Panc1 (cell line): ENCODE measurements around the gene CDKAL1. TPM values are rescaled to one million over a fixed set of nuclear protein-coding genes. Genes with fewer than 3 reads are reported as not detected.

Experiments
- ATAC-seq: fragments of 200-7000 bp; cut with Tn5 transposase; 2 replicates; pipeline ENCODE4 v1.9.1; 2020; ENCODE audit warnings: mild to moderate bottlenecking, moderate library complexity
- BruUV-seq: library from RNA; stranded (reverse); fragments of 400-500 nt; replicated peaks from 2 replicates; lab custom pipeline; 2021; lab: Mats Ljungman, UMichigan
- CTCF ChIA-PET: fragments of 300-600 bp; sonication (Branson Sonifier 250); formaldehyde crosslinking; loops from one replicate; lab custom pipeline; 2022; ENCODE audit warnings: antibody characterized with exemption; lab: Charles Lee
- POLR2A ChIA-PET: fragments of 300-600 bp; sonication (Branson Sonifier 250); formaldehyde crosslinking; loops from one replicate; lab custom pipeline; 2022; ENCODE audit warnings: antibody characterized with exemption; lab: Charles Lee
- DNase-seq: peaks from one replicate; pipeline ENCODE4 v3.0.0-alpha.2; 2010; ENCODE audit warnings: low read depth, low spot score
- H3K27ac ChIP-seq: 2 replicates; pipeline ENCODE4 v1.5.1; 2011; ENCODE audit warnings: mild to moderate bottlenecking, low read length, inconsistent platforms
- H3K27me3 ChIP-seq: fragments of 200-500 bp; sonication (Bioruptor generic); 2 replicates; pipeline ENCODE4 v1.6.0; 2014; ENCODE audit warnings: low read length, inconsistent platforms; ENCODE audit not compliant: control insufficient read depth, insufficient read depth
- H3K36me3 ChIP-seq: fragments of 200-500 bp; sonication (Bioruptor generic); 2 replicates; pipeline ENCODE4 v1.5.1; 2014; ENCODE audit warnings: inconsistent platforms, mild to moderate bottlenecking, low read length, moderate library complexity; ENCODE audit not compliant: control insufficient read depth, insufficient read depth
- H3K4me1 ChIP-seq: 2 replicates; pipeline ENCODE4 v1.5.1; 2011; ENCODE audit warnings: inconsistent platforms, mild to moderate bottlenecking, low read length, moderate library complexity; ENCODE audit not compliant: control insufficient read depth, insufficient read depth
- H3K4me3 ChIP-seq, 2 experiments: 2 replicates each; pipeline ENCODE4 v1.5.1; 2011 to 2012; ENCODE audit warnings: low read depth in 2 of 2, low read length in 2 of 2, mild to moderate bottlenecking in 2 of 2, inconsistent platforms in 1 of 2, moderate library complexity in 1 of 2
- H3K9me3 ChIP-seq: fragments of 200-500 bp; sonication (Bioruptor generic); 2 replicates; pipeline ENCODE4 v1.5.1; 2014; ENCODE audit warnings: low read depth, mild to moderate bottlenecking, inconsistent platforms, low read length, moderate library complexity; ENCODE audit not compliant: control insufficient read depth, insufficient read depth
- CTCF ChIP-seq: fragments of 450-650 bp; IDR thresholded peaks from 2 replicates; pipeline ENCODE4 v1.5.1; 2017; ENCODE audit warnings: mild to moderate bottlenecking
- POLR2AphosphoS5 ChIP-seq: IDR thresholded peaks from 2 replicates; pipeline ENCODE4 v1.6.1; 2012; ENCODE audit warnings: mild to moderate bottlenecking, low read depth, low read length, moderate library complexity
- REST ChIP-seq, 2 experiments: IDR thresholded peaks; 2 replicates each; pipeline ENCODE4 v1.6.1; 2011 to 2012; ENCODE audit warnings: low read depth in 2 of 2, control low read depth in 1 of 2, low read length in 1 of 2, mild to moderate bottlenecking in 1 of 2, moderate library complexity in 1 of 2; ENCODE audit not compliant: insufficient read depth in 1 of 2
- SIN3A ChIP-seq: IDR thresholded peaks from 2 replicates; pipeline ENCODE4 v1.6.1; 2012; ENCODE audit warnings: low read depth, mild to moderate bottlenecking, low read length, moderate library complexity, borderline replicate concordance; ENCODE audit not compliant: insufficient read depth
- TCF7L2 ChIP-seq: IDR thresholded peaks from 2 replicates; pipeline ENCODE4 v1.6.1; 2011; ENCODE audit warnings: mild to moderate bottlenecking, low read depth, low read length, inconsistent platforms
- in situ Hi-C: cut with HindIII; loops from 2 replicates; pipeline ENCODE4 v1.10.0; 2016; ENCODE audit warnings: low sequenced_read_pairs, low pct_unique_long_range_greater_than_20kb
- intact Hi-C: fragments of 100-400 bp; cut with micrococcal nuclease; formaldehyde crosslinking; loops from one replicate; pipeline ENCODE4 v1.10.0; 2022; ENCODE audit not compliant: unreplicated experiment
- total RNA-seq: library from RNA; stranded (reverse); gene quantifications from one replicate; pipeline ENCODE4 v1.2.1, GENCODE V29; 2021; ENCODE audit not compliant: unreplicated experiment

CDKAL1 gene
- total RNA-seq, 1 experiment from 2014 or later = 14.5 TPM

DNA sequence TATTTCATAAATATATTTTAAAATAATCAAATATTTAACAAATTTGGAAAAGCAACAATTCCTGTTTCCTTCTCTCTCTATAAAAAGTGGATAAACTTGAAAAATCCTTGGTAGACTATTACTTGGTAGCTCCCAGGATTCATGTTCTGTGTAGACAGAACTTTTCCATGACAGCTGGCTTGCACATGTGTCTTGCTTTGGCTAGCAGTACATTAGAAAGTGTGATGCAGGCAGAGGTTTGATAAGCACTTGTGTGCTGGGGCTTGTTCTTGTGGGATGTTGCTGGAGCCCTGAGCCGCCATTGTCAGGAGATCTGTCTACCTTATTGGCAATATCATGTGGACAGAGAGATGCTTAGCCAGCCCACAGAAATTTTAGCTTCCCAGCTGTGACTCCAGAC lies 327.2 kb downstream of the CDKAL1 start:
- ChIA-PET POLR2A (interaction anchor here (0.6 kb wide), 1 partner anchor 444 kb away, joined by 7 read pairs; no protein-coding TSS in a partner anchor), CTCF (no interaction called here)
- Histone ChIP-seq H3K27me3 (no peaks in the 10 kb centered on the region), H3K27ac (no peak overlapping the region), H3K4me3 (no peak overlapping the region), H3K4me1 (no peaks in the 10 kb centered on the region), H3K9me3 (no peaks in the 10 kb centered on the region), H3K36me3 (no peaks in the 10 kb centered on the region)
- ATAC-seq = no peak
- in situ Hi-C loops (no loop called here), intact Hi-C loops (no loop called here)
- BruUV-seq = no TSS peak
- no peak for DNase-seq
- no peak for TF ChIP-seq TCF7L2
- no peak for TF ChIP-seq POLR2AphosphoS5
- TF ChIP-seq SIN3A = no peak
- TF ChIP-seq CTCF = no peak
- TF ChIP-seq REST (IDR thresholded peaks at IDR 0.05; ENCODE audit: insufficient read depth in 1 of 2, low read depth in 2 of 2, low read length in 1 of 2) = no peak

DNA sequence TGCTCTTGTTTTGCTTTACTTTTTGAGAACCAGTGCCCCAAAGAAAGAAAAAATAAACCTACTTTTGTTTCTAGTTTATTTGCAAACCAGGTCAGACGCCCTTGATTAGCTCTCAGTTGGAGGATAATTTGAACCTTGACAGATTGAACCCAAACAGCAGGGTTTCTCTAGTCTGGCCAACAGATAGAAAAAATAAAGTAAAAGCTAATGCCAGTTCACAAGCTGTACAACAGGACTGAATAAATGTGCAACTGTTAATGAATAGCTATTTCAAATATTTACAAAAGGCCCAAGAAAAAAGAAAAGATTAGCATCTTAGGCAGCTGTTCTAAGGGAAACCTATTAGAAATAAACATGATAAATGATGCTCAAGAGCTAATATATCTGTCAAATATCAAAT lies 331.8 kb downstream of the CDKAL1 start:
- intact Hi-C loops (no loop called here), in situ Hi-C loops (no loop called here)
- ATAC-seq (no peak), DNase-seq (no peak)
- TF ChIP-seq CTCF = no peak
- TF ChIP-seq POLR2AphosphoS5 = no peak
- no peak for TF ChIP-seq SIN3A
- TF ChIP-seq REST (IDR thresholded peaks at IDR 0.05; ENCODE audit: insufficient read depth in 1 of 2, low read depth in 2 of 2, low read length in 1 of 2) = no peak
- no peak for TF ChIP-seq TCF7L2
- Histone ChIP-seq H3K4me1 (no peaks in the 10 kb centered on the region), H3K27me3 (no peaks in the 10 kb centered on the region), H3K4me3 (no peak overlapping the region), H3K9me3 (no peaks in the 10 kb centered on the region), H3K36me3 (no peaks in the 10 kb centered on the region), H3K27ac (no peak overlapping the region)
- ChIA-PET CTCF (no interaction called here), POLR2A (no interaction called here)
- BruUV-seq = no TSS peak
